Right atrium auricular region (tissue), 2 donors: ENCODE measurements around the gene PLXND1. TPM values are rescaled to one million over a fixed set of nuclear protein-coding genes. Genes with fewer than 3 reads are reported as not detected.
"Not testable (repeated sequence)": the region's sequence is repeated elsewhere in the genome, so short reads cannot be mapped to it uniquely, and the experiment has no call there.

Experiments used
- DNase-seq: peaks from one replicate; pipeline ENCODE4 v3.0.0-alpha.2; 2019; ENCODE audit warnings: low spot score
- H3K27ac ChIP-seq, 2 donors: fragments of 200-600 bp; sonication (generic); 1 replicate in 1 of 2; 2 replicates in 1 of 2; pipeline ENCODE4 v1.5.1; 2016 to 2019
- H3K27me3 ChIP-seq, 2 donors: fragments of 200-600 bp; sonication (generic); one replicate each; pipeline versions ENCODE4 v1.5.1 to v1.6.0; 2017 to 2019
- H3K36me3 ChIP-seq: fragments of 200-600 bp; sonication (generic); one replicate; pipeline ENCODE4 v1.5.1; 2016
- H3K4me1 ChIP-seq, 2 donors: fragments of 200-600 bp; sonication (generic); one replicate each; pipeline versions ENCODE4 v1.5.1 to v1.6.0; 2017 to 2019
- H3K4me3 ChIP-seq, 2 donors: fragments of 200-600 bp; sonication (generic); 1 replicate in 1 of 2; 2 replicates in 1 of 2; pipeline ENCODE4 v1.5.1; 2017 to 2019; ENCODE audit warnings: mild to moderate bottlenecking in 1 of 2, moderate library complexity in 1 of 2
- H3K9me3 ChIP-seq, 2 donors: fragments of 200-600 bp; sonication (generic); one replicate each; pipeline ENCODE4 v1.5.1; 2019
- total RNA-seq, 2 donors: library from RNA; depleted of rRNA; stranded (reverse); fragments of >200 nt; gene quantifications; one replicate each; pipeline ENCODE4 v1.1.0, GENCODE V29; 2016
- TF ChIP-seq, protein P1 (sequence below), 2 donors: fragments of 200-600 bp; sonication (generic); IDR thresholded peaks; one replicate each; pipeline ENCODE4 v1.5.1; 2019; ENCODE audit warnings: antibody characterized with exemption in 2 of 2

Gene PLXND1
- total RNA-seq, 2 donors from 2014 or later, result 44.5 to 93.1 TPM

DNA sequence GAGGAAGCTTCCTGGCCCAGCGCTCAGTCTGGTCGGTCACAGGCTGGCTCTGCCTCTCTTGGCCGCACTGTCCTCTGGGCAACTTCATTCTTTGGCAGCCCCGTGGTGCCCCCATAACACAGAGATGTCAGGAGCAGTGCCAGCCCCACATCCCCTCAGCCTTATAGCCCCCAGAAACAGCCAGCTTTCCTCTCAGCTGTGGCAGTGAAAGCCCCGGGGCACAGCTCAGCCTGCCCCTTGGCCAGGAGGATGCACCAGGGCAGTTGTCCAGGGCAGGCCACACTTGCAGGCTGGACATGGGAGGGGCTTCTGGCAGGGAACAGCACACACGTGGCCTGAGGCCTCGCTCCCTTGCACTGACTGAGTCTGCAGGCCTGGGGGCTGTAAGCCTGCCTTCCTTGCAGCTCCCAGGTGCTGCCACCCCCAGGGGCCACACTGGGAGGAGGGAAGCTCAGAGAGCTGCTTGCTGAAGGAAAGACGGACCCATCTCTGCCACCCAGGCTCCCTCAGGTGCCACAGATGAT, 88.4 kb downstream of the PLXND1 start:
- Histone ChIP-seq H3K27ac (no peak overlapping the region), H3K36me3 (peaks cover 43% of the 10 kb centered on the region)
- no peak for DNase-seq

DNA sequence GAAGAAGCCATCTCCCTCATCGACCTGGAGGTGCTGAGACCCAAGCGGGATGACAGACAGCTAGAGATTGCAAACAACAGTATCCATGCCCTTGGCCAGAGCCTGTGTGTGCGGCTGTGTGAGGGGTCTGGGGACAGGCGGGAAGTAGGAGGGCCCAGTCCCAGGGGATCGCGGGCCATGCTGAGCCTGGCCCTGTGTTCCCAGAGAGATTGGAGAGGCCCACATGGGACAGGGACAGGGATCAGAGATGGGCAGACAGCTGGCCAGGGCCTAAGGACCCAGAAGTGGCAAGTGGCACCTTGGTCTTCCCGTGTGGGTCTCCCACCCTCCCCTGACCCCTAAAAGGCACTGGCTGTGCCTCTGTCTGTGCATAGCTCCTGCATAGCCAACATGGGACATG, 89.0 kb downstream of the PLXND1 start:
- Histone ChIP-seq H3K27ac (no peak overlapping the region), H3K9me3 (no peaks in the 10 kb centered on the region), H3K36me3 (peaks cover 49% of the 10 kb centered on the region), H3K27me3 (no peaks in the 10 kb centered on the region), H3K4me1 (no peaks in the 10 kb centered on the region), H3K4me3 (no peak overlapping the region)
- TF ChIP-seq, protein P1, sequence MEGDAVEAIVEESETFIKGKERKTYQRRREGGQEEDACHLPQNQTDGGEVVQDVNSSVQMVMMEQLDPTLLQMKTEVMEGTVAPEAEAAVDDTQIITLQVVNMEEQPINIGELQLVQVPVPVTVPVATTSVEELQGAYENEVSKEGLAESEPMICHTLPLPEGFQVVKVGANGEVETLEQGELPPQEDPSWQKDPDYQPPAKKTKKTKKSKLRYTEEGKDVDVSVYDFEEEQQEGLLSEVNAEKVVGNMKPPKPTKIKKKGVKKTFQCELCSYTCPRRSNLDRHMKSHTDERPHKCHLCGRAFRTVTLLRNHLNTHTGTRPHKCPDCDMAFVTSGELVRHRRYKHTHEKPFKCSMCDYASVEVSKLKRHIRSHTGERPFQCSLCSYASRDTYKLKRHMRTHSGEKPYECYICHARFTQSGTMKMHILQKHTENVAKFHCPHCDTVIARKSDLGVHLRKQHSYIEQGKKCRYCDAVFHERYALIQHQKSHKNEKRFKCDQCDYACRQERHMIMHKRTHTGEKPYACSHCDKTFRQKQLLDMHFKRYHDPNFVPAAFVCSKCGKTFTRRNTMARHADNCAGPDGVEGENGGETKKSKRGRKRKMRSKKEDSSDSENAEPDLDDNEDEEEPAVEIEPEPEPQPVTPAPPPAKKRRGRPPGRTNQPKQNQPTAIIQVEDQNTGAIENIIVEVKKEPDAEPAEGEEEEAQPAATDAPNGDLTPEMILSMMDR (IDR thresholded peaks at IDR 0.05), result no peak
- no peak for DNase-seq

More for the DNA sequence above, 88.4 kb downstream of the PLXND1 start:
- Histone ChIP-seq H3K9me3 (no peaks in the 10 kb centered on the region), H3K4me1 (no peaks in the 10 kb centered on the region), H3K4me3 (no peak overlapping the region), H3K27me3 (no peaks in the 10 kb centered on the region)
- TF ChIP-seq, protein P1 (IDR thresholded peaks at IDR 0.05), result no peak

DNA sequence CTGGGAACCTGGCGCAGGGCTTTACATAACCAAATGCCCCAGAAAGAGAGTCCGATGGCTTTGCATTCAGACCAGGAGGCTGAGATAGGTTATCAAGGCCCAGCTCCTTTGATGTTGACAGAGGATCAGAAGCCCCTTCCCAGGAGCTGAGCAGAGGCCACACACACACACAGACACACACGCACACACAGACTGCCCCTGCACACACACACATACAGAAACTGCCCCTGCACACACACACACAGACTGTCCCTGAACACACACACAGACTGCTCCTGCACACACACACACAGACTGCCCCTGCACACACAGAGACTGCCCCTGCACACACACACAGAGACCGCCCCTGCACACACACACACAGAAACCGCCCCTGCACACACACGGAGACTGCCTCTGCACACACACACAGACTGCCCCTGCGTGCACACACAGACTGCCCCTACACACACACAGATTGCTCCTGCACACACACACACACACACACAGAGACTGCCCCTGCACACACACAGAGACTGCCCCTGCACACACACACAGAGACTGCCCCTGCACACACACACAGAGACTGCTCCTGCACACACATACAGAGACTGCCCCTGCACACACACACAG, 90.5 kb downstream of the PLXND1 start:
- not testable (repeated sequence) for H3K9me3 ChIP-seq, DNase-seq, H3K27ac ChIP-seq, H3K4me1 ChIP-seq, H3K4me3 ChIP-seq, H3K27me3 ChIP-seq
- H3K36me3 ChIP-seq, result peaks cover 62% of the 10 kb centered on the region

DNA sequence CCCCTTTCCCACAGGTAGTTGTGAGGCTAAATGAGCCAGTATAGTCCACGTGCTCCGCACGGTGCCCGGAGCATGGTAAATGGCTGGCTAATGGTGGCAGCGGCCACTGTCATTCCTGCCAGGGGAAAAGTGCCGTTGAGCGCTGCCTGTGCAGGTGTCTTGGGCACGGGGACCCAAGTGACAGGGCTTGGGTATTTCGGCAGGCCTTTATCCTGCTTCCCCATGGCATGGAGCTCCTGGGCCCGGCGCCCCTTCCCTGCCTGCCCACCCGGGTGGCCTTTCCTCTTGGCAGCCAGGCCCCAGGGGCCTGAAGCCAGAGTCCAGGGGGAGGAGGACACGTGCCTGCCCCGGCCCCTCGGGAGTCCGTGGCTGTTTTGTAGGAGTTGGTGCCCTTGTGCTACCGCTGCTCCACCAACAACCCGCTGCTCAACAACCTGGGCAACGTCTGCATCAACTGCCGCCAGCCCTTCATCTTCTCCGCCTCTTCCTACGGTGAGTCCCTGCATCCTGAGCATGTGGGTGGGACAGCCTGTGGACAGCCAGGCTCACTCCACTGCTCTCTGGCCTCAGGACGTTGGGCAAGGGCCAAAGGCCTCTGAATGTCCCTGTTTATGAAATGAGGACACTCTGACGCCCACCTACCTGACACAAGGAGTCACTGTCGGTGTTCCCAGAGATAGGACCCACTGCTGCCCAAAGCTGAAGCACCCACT, 91.2 kb downstream of the PLXND1 start:
- H3K4me1 ChIP-seq, H3K27me3 ChIP-seq, DNase-seq, H3K4me3 ChIP-seq, H3K9me3 ChIP-seq, H3K27ac ChIP-seq: not testable (repeated sequence)
- peaks cover 62% of the 10 kb centered on the region for H3K36me3 ChIP-seq

DNA sequence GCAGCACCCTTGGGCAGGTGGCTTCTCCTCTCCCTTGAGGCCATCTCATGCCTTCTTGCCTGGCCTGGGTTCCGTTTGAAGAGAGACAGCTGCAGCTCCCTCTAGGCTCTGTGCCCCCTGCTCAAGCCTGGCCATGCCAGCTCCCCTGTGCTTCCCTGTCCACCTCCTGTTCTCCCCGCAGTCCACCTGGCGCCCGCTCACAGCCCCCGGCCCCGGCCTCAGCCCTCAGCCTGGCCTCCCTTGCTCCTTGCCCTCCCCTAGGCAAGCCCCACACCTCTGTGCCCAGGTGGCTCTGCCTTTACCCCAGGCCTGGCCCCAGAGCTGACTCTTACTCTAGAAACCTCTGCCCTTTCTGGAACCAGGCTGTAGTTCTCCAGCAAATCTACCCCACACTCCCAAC, 91.9 kb downstream of the PLXND1 start:
- peaks cover 56% of the 10 kb centered on the region for H3K36me3 ChIP-seq

DNA sequence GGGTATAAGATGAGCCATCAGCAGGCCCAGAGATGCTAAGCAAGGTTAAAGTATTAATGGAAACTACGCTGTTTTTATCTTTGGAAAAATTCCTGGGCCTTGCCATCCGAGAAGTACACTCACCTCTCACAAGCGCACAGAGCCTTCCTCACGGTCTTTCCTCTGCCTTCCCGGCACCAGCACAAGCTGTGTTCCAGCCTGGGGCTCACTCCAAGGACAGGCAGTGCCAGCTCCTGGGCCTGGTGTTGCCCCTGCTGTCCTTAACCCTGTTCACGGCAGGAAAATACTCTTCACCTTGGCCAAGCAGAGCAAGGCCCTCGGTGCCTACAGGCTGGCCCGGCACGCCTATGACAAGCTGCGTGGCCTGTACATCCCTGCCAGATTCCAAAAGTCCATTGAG, 92.4 kb downstream of the PLXND1 start:
- H3K27me3 ChIP-seq, result no peaks in the 10 kb centered on the region
- peaks cover 0 to 5% of the 10 kb centered on the region in 2 donors for H3K4me1 ChIP-seq
- no peak overlapping the region for H3K4me3 ChIP-seq
- no peak for DNase-seq
- H3K36me3 ChIP-seq, result peaks cover 57% of the 10 kb centered on the region
- H3K9me3 ChIP-seq, result no peaks in the 10 kb centered on the region
- H3K27ac ChIP-seq, result no peak overlapping the region
- TF ChIP-seq, protein P1 (IDR thresholded peaks at IDR 0.05), result no peak

More for the DNA sequence above, 91.9 kb downstream of the PLXND1 start:
- Histone ChIP-seq H3K4me3 (no peak overlapping the region), H3K9me3 (no peaks in the 10 kb centered on the region), H3K27me3 (no peaks in the 10 kb centered on the region), H3K4me1 (peaks cover 0 to 5% of the 10 kb centered on the region in 2 donors), H3K27ac (no peak overlapping the region)
- DNase-seq, result no peak
- TF ChIP-seq, protein P1 (IDR thresholded peaks at IDR 0.05), result no peak
